HG03108 (cell line): ENCODE measurements around the gene RCL1.

ENCODE experiments used
- ATAC-seq: cut with Tn5 transposase; IDR thresholded peaks from one replicate; pipeline ENCODE4 v1.9.1; 2021; ENCODE audit warnings: moderate library complexity; ENCODE audit not compliant: unreplicated experiment

RCL1 gene

GRCh38 chr9:4839470-4839912 is 46.7 kb downstream of the RCL1 start:
- ATAC-seq: no peak

GRCh38 chr9:4840018-4840417 is 47.3 kb downstream of the RCL1 start:
- ATAC-seq: no peak

DNA sequence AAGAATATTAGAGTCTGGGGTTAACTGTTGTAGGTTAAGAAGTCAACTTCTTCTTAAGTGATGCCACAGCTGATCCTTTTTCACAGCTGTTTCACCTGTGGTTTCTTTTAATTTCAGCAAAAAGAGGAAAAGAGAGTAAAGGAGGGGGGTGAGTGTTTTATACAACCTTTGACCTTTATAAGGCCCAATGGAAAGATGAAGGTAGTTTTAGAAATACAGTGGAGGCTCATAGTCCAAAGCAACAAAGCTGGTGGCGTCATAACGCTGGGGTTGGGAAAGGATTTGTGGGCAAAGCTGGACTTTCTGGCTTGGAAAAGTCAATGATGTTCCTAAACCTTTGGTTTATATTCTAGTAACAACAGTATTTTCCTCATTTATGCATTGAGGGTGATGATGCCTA is 49.5 kb downstream of the RCL1 start:
- ATAC-seq: no peak

DNA sequence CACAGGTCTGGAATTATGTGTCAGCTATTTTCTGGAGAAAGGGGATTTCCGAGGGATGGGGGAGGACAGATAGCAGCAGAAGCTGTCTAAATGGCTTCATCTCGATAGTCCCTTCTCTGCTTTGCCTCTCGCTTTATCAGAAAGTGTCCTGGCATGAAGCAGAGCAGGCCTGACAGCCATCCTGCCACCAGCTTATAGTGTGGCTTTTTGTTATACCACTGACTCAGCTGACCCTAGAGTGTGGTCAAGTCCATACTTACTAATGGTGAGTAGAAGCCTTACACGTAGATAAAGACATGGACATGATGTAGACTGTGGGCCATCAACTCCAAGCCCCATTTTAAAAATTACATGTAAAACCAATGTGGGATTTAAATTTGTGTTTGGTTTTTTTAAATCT is 50.0 kb downstream of the RCL1 start:
- ATAC-seq: no peak

- ATAC-seq: no peak
These were observed 51.5 kb downstream of the RCL1 start for GRCh38 chr9:4844056-4844838.

GRCh38 chr9:4849369-4849768 is 56.6 kb downstream of the RCL1 start:
- no peak for ATAC-seq

DNA sequence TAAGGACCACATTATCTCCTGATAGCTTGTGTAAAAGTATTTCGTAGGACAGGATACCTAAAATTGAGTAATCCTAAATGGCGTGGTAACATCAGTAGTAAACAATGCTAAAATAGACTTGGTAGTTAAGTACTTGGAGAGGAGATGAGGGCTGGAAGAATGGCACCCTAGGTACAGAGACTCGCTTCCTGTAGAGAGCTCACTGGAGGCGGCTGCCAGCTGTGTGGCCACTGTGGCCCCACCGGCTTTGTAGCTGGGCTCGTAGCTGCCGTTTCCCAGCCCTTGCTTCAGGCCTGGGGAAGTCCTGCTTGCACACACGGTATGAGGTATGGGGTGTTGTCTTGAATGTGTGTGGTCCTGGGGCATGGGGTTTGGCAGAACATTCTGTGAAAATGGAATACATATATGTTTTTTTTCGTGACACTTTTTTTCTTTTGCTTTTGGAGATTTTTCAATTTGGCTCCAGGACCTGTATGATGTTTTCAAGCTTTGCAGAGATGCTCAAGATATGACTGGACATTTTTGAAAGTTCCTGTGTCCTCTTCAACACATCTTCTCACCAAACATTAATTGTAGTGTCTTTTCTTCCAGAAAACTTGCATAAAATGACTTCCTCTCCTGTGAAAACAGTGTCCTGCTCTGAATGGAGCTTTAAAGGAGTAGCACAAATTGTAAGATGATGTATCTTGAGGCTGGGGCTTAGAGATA is 58.0 kb downstream of the RCL1 start:
- no peak for ATAC-seq

GRCh38 chr9:4852419-4852818 is 59.7 kb downstream of the RCL1 start:
- no peak for ATAC-seq

GRCh38 chr9:4854265-4854590 is 61.5 kb downstream of the RCL1 start:
- no peak for ATAC-seq

GRCh38 chr9:4855841-4856240 is 63.1 kb downstream of the RCL1 start:
- ATAC-seq: no peak

GRCh38 chr9:4857163-4857810 is 64.5 kb downstream of the RCL1 start:
- no peak for ATAC-seq

DNA sequence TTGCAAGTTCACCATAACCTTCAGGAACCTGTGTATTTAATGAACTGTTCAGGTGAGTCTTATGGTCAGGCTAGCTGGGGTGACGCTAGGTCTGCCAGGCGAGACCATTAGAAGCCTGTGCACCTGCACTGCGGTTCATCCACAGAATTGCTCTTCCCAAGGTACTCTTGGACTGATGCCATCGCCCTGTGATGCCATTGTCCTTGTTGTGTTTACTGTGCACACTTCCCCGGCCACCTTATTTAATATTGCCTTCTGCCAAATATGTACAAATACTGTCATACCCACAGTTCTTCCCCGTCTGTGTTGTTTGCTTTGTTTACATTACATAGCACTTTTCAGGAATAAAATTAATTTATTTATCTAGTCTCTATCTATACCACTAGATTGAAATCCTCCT is 66.3 kb downstream of the RCL1 start:
- ATAC-seq: no peak

DNA sequence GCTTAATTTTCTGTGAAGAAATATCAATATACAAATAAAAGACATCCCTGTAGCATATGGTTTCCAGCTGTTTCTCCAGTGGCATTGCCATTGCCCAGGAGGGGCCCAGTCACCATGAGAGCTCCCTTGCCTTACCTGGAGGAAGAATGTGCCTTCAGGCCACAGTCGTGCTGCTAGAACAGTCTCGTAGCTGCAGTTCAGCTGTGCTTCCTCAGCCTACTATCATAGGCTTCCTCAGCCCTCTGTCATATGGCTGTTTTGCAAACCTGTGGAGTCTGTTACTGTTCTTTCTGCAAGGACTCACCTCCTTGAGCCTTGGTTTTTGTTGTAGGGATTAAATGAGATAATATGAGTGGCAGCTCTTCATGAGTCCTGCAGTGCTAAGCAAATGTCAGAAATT is 67.6 kb downstream of the RCL1 start:
- ATAC-seq: no peak

DNA sequence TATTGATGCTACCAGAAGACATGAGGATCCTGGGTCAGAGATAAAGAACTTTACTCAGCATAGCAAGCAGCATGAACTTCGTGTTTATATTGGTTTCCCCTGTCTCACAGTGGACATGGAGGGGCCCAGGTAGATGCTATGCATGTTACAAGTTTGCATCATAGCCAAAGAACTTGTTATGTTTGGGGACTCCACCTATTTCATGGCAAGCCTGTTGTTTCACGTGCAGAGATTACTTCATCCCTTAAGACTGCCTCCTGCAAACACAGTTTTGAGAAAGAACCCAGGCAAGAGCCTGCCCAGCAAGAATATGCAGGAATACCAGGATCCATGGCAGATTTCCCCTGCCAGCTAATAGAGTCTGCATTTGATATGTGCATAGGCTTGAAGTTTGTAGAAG is 68.4 kb downstream of the RCL1 start:
- ATAC-seq: no peak

- ATAC-seq: no peak
These were observed 69.2 kb downstream of the RCL1 start for GRCh38 chr9:4861736-4862451.

GRCh38 chr9:4862506-4863250 is 69.9 kb downstream of the RCL1 start:
- ATAC-seq: no peak

DNA sequence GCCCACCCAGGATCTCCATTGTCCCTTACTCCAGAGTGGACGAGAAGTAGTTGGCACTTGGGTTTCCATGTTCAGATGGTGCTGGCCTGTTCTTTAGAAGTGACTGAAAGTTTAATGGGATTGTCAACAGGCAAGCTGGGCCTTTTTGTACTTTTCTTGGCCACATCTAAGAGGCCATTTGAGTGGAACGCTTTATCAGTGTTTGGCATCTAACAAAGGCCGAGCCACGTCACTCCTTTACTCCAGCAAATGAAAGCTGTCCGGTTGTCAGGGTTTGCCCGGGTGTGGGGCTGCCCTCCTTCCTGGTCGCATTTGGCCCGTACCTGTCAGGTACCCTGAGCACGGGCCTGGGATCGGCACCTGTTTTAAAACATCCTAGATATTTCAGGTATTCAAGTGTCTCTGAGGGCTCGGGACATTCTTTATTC is 71.5 kb downstream of the RCL1 start:
- no peak for ATAC-seq

DNA sequence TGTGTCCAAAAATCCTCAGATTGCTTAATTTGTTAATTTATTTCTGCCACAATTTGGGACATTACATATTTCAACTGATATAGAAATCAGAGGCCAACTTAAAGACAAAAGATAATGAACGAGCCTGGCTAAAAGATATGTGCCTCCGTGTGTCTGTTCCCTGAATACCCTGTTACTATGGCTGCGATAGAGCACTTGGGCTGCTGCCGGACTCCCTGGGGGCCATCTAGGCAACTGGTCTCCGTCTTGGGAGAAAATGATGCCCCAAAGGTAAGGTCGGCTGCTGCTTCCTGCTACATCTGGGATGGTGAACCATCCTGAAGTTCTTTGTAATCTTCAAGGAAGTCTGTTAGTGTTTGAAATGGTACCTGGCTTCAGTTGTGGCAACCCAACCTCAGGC is 72.0 kb downstream of the RCL1 start:
- no peak for ATAC-seq

GRCh38 chr9:4865681-4866080 is 72.9 kb downstream of the RCL1 start:
- no peak for ATAC-seq

DNA sequence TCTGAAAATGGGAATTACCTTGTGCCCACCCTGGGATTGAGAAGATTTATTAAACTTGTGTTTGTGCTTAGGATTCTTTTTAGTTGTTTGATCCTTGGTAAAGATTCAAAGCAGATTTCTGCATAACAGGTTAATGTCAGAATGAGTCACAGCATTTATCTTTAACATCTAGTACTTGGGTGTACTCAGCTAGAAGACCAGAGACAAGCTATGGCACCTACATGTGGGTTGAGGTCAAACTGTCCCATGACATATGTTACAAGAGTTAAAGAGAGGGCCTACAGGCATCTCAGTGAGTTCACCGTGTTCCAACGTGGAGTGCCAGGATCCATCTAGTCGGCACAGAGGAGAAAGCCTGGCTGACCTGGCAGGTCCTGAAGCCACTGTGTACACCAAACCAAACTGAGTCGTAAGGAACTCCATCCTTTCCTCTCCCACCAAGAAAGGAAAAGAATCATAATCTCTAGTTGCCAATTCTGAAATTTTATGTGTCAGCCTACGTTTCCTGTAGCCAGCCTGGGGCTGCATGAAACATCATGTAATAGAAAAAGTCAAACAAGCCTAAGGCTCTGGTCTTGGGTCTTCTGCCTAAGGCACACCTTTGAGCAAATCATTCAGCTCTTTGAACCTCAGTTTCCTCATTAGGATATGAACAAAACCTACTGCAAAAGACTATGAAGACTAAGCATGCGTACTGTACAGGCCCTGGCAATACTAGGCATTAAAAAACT is 73.7 kb downstream of the RCL1 start:
- no peak for ATAC-seq
